Stimulated activated CD4-positive, alpha-beta T cell treated with anti-CD3 and anti-CD28 coated beads, Interleukin-4, amount 100 ng/mL, for 48 hours (primary cell): ENCODE measurements around the gene AKR1B1.
"Not testable (repeated sequence)": the region's sequence is repeated elsewhere in the genome, so short reads cannot be mapped to it uniquely, and the experiment has no call there.

Experiments used
- DNase-seq, 2 donors: peaks; one replicate each; pipeline ENCODE4 v3.0.0-alpha.2; 2020; ENCODE audit warnings: low read depth in 2 of 2

AKR1B1 gene

GRCh38 chr7:134458806-134459698, at the start of gene AKR1B1:
AKR1B1 (minus strand) TSS chr7:134459100; CDS start chr7:134459062, 38 bp downstream.
- peak; percentile 78 to 85 for DNase-seq

GRCh38 chr7:134505856-134506255, 47.0 kb upstream of the AKR1B1 start:
- DNase-seq = no peak

- DNase-seq = no peak
Measured at GRCh38 chr7:134504660-134505164, 45.8 kb upstream of the AKR1B1 start.

- no peak for DNase-seq
Measured at GRCh38 chr7:134502463-134503371, 43.8 kb upstream of the AKR1B1 start.

- DNase-seq = no peak
Measured at GRCh38 chr7:134500982-134501381, 42.1 kb upstream of the AKR1B1 start.

GRCh38 chr7:134500406-134500805, 41.5 kb upstream of the AKR1B1 start:
- DNase-seq = no peak

GRCh38 chr7:134495546-134495945, 36.6 kb upstream of the AKR1B1 start:
- no peak for DNase-seq

- no peak for DNase-seq
Measured at GRCh38 chr7:134493091-134493490, 34.2 kb upstream of the AKR1B1 start.

- DNase-seq = not testable (repeated sequence)
Measured at GRCh38 chr7:134487721-134488120, 28.8 kb upstream of the AKR1B1 start.

- DNase-seq = no peak
Measured at GRCh38 chr7:134485203-134485602, 26.3 kb upstream of the AKR1B1 start.

GRCh38 chr7:134483296-134483695, 24.4 kb upstream of the AKR1B1 start:
- no peak for DNase-seq

- DNase-seq = no peak
Measured at GRCh38 chr7:134482858-134483257, 24.0 kb upstream of the AKR1B1 start.

GRCh38 chr7:134481167-134481566, 22.3 kb upstream of the AKR1B1 start:
- no peak for DNase-seq

GRCh38 chr7:134480730-134481129, 21.8 kb upstream of the AKR1B1 start:
- DNase-seq = no peak

- DNase-seq = no peak
Measured at GRCh38 chr7:134480202-134480601, 21.3 kb upstream of the AKR1B1 start.

GRCh38 chr7:134478707-134479106, 19.8 kb upstream of the AKR1B1 start:
- DNase-seq = no peak

- no peak for DNase-seq
Measured at GRCh38 chr7:134477954-134478353, 19.1 kb upstream of the AKR1B1 start.

GRCh38 chr7:134476044-134476443, 17.1 kb upstream of the AKR1B1 start:
- DNase-seq = no peak

GRCh38 chr7:134474828-134475227, 15.9 kb upstream of the AKR1B1 start:
- DNase-seq = no peak

GRCh38 chr7:134473861-134474291, 15.0 kb upstream of the AKR1B1 start:
- no peak for DNase-seq

GRCh38 chr7:134472572-134473244, 13.8 kb upstream of the AKR1B1 start:
- no peak for DNase-seq

GRCh38 chr7:134470864-134471263, 12.0 kb upstream of the AKR1B1 start:
- no peak for DNase-seq
